HUDEP-2 (cell line): ENCODE data around the gene BSG.

Experiments used
- DNase-seq, 76 experiments: peaks; one replicate each; lab custom pipeline; 2025; ENCODE audit not compliant: unreplicated experiment in 76 of 76; lab: John Stamatoyannopoulos, UW

The BSG gene

DNA sequence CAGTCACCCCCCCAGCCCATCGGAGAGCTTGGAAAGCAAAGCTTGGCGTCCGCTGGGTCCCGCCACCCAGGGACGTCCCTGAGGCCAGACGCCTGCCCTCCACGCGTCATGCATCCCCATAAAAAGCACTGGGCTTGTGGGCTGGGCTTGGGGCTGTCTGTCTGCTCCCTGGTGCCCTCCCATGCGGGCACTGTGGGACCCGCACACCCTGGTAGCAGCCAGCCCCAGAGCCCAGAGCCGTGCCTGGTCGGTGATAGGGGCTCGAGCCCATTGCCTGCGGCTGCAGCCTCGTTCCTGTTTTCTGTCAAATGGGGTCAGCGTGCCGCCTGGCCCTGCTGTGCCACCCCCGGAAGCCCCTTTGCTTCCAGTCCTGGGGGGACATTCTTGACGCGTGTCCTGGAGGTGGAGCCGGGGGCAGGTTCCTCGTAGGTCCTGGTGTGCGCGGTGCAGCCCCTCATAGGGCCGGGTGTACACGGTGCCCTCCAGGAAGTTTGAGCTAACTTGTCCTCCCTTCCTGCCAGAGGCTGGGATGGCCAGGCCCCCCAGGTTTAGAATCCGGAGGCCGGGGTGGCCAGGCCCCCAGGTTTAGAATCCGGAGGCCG lies 32.9 kb upstream of the BSG start:
- DNase-seq: no peak

DNA sequence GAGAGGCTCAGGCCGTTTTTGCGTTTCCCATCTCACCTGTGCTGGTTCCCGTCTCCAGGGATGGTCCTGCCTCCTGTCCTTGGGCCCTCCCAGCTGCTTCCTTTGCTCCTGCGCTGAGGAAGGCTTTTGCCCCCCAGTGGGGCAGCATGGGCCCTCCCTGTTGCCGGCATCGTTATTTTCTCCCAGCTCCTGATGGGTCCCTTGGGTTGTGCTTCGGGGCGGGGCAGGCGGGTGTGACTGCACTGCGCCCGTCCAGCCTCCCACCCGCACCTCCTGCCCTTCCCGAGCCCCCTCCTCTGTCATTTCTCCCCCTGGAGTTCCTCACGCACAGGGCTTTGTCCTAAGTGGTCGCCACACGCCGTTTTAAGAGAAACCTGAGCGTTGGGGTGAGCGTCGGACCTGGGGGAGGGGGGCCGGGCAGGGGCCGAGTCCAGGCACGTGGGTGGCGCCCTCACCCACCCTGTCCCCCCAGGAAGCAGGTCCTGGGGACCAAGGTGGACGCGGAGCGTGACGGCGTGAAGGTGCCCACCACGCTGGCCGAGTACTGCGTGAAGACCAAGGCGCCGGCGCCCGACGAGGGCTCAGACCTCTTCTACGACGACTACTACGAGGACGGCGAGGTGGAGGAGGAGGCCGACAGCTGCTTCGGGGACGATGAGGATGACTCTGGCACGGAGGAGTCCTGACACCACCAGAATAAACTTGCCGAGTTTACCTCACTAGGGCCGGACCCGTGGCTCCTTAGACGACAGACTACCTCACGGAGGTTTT lies 31.3 kb upstream of the BSG start:
- DNase-seq: no peak

DNA sequence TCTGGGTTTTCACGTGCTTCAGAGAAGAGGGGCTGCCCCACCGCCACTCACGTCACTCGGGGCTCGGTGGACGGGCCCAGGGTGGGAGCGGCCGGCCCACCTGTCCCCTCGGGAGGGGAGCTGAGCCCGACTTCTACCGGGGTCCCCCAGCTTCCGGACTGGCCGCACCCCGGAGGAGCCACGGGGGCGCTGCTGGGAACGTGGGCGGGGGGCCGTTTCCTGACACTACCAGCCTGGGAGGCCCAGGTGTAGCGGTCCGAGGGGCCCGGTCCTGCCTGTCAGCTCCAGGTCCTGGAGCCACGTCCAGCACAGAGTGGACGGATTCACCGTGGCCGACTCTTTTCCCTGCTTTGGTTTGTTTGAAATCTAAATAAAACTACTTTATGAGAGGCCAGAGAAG lies 30.7 kb upstream of the BSG start:
- no peak for DNase-seq

DNA sequence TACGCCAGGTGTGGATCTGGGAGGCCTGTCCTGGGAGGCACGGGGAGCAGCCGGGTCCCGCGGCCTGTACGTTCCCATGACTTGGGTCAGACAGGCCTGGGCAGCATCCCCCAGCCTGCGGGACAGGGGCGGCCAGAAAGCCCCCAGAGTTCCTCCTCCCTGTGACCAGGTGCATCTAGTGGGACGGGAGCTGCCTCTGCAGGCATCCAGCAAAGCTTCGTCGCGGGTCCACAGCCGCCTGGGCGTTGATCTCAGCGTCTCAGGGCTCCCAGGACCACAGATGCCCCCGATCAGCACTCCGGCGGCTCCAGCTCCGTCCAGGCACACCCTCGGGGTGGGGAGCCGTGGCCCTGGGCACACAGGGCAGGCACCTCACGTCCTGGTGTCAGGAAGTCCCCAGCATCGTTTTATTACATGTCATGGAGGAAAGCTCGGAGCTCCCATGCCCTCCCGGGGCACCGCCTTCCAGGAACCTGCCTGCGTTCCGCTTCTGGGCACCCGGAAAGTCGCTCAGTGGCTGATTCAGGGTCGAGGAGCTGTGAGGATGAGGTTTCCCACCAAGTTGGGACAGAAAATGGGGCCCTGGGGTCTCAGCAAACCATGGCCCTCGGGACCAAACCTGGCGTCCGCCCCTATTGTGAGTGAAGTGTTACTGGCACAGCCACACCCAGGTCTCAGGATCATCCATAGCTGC lies 30.1 kb upstream of the BSG start:
- no peak for DNase-seq

DNA sequence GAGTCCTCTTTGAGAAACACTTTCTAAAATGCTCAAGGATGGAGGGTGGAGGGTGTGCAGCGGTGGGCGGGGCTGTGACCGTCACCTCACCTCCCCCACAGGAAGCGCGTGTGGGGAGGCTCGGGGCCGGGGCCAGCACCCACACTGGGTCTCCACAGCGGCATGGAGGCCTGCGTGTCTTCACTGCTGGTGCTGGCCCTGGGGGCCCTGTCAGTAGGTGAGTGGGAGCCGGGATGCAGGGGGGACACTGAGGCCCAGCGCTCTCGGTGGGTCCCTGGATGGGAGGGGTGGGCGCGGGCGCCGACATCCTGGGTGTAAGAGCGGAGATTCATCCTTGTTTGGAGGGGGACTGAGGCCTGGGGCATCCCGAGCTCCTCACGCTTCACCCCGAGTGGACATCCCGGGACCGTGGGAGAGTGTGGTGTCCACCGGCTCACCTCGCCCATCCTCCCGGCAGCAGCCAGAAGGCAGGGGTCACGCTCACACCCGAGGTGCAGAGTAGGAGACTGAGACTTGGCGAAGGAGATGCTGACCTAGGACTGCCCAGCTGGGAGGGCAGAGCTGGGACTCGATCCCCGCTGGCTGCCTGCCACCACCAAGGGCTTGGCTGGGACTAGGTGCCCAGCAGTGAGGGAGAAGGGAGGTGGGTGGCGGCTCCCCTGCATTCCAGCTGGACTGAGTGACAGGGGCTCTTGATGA lies 28.3 kb upstream of the BSG start, which contains the start of gene GZMM:
Gene GZMM, plus strand, starts transcription at position 144 of the 699 bp plus-strand sequence. Its CDS starts 19 bp downstream, at position 163.
- no peak for DNase-seq

DNA sequence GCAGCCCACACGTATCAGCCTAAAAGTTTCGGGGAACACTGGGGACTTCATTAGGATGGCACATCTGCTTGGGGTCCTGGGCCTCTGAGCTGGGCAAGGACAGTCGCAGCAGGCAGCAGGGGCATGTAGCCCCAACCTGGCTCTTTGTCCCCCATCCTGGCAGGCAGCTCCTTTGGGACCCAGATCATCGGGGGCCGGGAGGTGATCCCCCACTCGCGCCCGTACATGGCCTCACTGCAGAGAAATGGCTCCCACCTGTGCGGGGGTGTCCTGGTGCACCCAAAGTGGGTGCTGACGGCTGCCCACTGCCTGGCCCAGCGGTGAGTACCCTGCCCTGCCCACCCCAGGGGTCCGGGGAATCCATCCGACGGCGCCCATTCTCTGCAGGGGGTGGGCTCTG lies 25.3 kb upstream of the BSG start:
- no peak for DNase-seq

DNA sequence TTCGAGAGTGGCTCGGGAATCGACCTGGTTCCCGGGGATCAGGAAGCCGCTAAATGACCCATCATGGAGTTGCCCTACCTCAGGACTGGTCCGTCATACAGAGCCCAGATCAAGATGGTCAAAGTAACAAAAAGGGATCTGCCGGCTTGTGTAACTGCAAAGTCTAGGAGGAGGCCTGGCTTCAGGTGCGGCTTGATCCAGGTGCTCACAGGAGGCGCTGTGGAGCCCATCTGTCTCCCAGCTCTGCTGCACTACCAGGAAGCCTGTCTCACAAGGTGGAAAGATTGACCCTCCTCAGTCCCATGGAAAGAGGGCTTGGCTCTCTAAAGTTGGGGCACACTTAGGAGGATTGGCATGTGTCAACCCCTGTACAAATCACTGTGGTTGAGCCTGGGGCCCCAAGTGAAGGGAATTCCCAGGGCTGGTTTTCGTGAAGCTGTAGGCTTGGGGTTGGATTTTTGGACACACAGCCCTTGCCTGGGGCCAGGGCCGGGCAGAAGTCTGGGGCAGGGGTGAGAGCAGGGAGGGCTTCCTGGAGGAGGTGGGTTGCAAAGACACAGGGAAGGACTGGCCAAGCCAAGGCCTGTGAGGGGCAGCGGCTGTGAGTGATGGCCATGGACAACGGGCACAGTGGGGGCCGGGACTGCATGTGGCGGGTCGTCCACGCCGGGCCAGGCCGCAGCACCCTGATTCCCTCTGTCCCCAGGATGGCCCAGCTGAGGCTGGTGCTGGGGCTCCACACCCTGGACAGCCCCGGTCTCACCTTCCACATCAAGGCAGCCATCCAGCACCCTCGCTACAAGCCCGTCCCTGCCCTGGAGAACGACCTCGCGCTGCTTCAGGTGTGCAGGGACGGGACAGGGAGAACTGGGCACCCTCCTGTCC lies 24.3 kb upstream of the BSG start:
- DNase-seq: no peak

DNA sequence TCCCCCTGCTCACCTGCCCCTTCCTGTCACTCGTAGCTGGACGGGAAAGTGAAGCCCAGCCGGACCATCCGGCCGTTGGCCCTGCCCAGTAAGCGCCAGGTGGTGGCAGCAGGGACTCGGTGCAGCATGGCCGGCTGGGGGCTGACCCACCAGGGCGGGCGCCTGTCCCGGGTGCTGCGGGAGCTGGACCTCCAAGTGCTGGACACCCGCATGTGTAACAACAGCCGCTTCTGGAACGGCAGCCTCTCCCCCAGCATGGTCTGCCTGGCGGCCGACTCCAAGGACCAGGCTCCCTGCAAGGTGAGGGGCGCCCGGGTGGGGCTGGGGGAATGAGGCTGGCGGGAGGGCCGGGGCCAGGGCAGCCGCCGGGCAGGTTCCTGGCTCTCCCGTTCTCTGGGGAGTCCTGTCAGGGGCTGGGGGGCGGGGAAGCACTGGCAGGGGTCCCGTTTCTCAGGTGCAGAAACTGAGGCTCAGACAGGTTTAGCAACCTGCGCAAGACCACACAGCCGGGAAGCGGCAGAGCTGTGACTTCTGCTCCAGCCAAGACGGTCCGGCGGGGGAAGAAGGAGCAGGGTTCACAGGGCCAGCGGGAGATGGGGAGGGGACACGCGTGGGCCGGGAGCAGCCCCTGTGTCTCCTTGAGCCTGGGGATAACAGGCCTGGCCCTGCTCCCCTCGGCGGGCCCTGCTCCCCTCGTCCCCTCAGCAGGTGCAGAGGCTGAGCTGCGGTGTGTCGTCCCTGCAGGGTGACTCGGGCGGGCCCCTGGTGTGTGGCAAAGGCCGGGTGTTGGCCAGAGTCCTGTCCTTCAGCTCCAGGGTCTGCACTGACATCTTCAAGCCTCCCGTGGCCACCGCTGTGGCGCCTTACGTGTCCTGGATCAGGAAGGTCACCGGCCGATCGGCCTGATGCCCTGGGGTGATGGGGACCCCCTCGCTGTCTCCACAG lies 23.2 kb upstream of the BSG start:
- no peak for DNase-seq

DNA sequence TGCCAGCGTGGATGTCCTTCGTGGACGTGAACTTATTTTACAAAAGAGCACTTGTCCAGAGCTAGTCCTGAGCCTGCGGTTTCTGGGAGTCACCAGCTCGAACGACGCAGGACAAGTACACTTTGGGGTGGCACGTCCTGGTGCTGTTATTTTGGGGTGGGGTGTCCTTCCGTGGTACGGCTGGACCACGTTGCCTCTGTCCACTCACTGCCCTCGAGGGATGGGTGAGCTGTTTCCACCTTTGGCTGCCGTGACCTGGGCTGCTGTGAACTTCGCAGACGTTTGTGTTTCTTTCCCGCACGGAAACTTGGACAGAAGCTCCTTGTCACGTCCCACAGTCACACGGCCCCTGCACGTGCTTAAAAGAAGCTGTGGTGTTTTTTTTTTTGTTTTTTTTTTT lies 17.6 kb upstream of the BSG start:
- no peak for DNase-seq

DNA sequence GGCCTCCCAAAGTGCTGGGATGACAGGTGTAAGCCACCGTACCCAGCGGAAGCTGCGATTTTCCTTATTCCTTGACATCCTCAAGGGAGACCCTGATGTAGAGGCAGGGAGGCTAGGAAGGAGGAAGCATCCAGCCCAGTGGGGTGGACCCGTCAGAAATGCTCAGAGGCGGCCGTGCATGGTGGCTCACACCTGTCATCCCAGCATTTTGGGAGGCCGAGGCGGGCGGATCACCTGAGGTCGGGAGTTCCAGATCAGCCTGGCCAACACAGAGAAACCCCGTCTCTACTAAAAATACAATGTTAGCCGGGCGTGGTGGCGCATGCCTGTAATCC lies 17.0 kb upstream of the BSG start:
- DNase-seq: no peak

DNA sequence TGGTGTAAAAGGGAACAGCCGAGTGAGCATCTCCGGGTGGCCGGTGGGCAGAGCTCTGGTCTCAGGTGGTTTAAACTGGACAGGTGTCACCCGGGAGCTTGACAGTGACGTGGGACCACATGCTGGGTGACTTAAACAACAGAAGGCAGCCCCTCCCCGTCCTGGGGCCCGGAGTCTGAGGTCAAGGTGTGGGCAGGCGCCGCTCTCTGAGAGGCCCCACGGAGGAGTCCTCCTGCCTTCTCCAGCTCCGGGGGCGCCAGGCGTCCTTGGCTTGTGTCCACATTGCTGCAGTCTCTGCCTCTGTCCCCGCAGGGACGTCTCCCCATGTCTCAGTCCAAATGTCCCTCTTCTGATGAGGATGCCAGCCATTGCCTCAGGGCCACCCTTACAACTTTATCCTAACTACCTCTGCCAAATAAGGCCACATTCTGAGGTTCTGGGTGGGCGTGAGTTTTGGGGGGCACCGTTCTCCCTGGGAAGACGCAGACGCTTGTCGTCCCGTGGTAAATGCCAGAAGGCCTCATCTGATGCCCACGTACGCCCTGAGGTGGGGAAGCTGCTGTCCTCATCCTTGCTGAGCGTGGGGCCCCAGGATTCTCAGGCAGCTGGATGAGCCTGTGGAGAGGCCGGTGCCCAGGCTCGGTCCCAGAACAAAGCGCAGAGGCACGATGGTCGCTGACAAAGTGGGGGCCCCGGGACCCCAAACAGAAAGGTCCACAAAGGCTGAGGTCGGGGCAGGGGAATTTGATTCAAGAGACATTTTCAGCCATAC lies 15.6 kb upstream of the BSG start:
- DNase-seq: peak in 6 of 76 experiments; percentile 36 to 85 (median 42)

DNA sequence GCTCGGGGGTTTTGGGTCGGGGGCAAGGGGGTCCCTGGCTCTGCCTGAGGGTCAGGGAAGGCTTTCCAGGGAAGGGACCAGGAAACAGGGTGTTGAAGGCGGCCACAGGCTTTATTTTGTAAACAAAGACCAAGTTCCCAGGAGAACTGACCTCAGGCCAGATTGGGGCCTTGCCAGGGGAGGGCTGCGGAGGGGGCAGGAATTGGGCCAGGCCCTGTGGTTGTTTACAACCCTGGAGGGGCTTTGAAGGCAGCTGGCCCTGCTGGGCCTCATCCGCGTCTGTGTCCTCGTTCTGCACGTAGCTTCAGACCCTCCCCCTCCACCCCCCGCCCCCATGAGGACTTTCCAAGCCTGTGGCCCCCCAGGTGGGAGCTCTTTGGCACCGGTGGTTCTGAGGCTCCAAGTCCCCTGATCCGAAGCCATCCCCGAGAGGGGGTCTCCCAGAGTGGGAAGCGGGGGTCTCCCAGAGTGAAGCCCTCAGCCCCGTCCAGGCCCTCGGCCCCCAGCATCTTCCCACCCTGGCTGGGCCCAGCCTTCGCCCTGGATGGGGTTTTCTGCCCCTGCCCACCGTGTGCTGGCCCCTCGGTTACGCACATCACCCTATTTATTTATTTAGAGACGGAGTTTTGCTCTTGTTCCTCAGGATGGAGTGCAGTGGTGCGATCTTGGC lies 13.5 kb upstream of the BSG start:
- DNase-seq: no peak

DNA sequence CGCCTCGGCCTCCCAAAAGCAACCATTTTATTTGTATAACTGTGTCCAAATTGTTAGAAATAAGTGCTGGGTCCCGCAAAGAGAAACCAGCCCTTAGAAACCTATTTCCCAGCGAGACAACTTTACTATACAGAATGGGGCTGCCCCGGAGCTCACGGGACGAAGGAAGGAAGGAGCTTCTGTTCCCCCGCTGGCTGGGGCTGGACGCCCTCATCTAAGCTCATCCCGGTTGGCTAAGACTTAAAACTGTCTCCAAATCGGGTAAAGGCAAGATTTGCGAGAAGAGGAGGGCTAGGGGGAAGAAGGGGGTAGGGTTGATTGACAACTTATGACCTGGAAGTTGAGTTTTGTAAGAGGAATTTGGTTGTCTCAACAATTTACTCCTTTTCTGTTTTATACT lies 12.3 kb upstream of the BSG start:
- no peak for DNase-seq

DNA sequence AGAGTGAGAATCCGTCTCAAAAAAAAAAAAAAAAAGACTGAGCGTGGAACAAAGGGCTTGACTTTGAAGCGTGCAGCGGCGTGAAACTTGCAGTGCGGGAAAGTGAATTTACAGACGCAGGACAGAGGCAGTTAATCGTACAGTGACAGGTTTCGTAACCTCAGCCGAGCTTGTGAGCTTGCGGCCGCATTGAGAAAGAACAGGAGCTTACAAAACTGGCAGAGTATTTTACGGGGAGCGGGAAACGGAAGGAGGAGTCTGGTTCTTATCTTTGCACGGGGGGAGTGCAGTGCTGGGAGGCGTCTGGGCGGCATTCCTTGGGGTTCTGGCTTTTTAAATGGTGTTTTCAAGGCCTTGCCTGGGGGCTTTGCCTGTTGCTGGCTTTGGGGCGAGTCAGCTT lies 6.0 kb upstream of the BSG start:
- peak in 25 of 76 experiments; percentile 15 to 61 (median 41) for DNase-seq

DNA sequence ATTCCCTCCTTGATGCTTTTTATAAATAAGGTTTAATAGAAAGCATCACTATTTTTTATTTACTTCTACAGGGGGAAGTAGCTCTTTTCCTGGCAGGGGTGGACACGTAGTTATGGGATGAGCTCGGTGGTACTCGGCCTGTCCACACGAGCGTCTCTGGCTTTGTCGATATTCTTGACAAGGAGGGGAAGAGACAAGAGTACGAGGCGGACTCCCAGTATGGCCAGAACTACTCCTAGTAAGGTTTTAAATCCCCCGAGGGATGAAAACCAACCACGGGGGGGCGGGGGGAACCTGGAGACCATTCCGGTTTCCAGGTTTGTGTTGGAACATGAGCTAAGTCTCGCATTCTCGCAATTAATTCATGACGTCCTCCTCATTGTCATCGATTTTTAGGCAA lies 5.6 kb upstream of the BSG start:
- no peak for DNase-seq

DNA sequence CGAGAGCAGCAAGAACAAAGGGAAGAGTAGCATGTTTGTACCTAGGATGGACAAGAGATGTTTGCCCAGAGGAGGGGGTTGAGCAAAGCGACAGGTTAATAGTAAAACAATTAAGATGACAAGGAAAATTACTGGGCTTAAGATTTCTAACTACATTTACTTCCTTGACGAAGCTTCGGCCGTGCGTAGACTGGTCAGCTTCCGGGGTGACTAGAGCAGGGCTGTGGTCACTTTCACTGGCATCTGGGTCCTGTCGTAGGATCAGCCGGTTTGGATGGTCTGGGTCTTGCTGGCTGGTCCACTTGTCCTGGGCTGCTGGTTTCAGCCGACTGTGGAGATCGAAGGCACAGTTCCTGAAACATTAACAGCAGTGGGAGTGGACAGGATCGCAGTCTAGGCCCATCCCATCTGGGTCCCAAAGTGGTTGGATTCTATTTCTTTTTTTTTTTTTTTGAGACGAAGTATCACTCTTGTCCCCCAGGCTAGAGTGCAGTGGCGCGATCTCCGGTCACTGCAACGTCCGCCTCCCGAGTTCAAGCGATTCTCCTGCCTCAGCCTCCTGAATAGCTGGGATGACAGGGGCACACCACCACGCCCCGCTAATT lies 5.0 kb upstream of the BSG start:
- no peak for DNase-seq

DNA sequence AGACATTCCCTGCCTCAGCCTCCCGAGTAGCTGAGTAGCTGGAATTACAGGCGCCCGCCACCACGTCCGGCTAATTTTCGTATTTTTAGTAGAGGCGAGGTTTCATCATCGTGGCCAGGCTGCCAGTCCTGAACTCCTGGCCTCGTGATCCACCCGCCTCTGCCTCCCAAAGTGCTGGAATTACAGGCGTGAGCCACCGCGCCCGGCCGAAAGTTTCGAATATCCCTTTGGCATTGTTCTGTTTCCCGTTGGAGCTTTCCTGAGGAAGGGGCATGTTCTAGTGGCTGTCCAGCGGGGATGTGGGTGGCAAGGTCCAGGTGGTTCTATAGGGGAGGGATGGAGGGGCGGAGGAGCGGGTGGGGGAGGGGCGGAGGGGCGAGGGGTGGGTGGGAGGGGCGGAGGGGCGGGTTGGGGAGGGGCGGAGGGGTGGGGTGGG lies 2.1 kb upstream of the BSG start:
- no peak for DNase-seq
